GM19438 (cell line): Measurements from ENCODE around the gene RPTOR.

Experiments used
- ATAC-seq: cut with Tn5 transposase; IDR thresholded peaks from one replicate; pipeline ENCODE4 v1.9.1; 2021; ENCODE audit warnings: low read depth; ENCODE audit not compliant: unreplicated experiment

Gene RPTOR

DNA sequence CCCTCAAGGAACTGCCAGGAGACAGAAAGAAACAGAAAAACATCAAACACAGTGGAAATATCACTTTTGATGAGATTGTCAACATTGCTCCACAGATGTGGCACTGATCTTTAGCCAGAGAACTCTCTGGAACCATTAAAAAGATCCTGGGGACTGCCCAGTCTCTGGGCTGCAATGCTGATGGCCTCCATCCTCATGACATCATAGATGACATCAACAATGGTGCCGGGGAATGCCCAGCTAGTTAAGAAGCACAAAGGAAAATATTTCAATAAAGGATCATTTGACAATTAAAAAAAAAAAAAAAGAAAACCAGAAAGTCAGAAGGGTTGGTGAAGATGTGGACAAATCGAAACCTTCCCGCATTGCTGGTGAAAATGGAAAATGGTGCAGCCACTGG is 432.1 kb downstream of the RPTOR start:
- ATAC-seq = no peak

DNA sequence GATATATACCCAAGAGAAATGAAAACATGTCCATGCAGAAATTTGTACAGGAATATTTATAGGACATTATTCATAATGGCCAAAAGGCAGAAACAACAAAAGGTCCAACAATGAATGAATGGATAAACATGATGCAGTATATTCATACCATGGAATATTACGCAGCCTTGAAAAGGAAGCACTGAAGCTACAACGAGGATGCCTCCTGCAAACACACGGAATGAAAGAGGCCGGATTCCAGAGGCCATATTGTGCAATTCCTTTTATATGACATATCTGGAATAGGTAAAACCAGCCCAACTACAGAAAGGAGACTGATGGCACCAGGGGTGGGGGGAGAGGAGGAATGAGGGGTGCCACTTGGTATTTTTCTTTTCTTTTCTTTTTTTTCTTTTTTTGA is 432.5 kb downstream of the RPTOR start:
- no peak for ATAC-seq

DNA sequence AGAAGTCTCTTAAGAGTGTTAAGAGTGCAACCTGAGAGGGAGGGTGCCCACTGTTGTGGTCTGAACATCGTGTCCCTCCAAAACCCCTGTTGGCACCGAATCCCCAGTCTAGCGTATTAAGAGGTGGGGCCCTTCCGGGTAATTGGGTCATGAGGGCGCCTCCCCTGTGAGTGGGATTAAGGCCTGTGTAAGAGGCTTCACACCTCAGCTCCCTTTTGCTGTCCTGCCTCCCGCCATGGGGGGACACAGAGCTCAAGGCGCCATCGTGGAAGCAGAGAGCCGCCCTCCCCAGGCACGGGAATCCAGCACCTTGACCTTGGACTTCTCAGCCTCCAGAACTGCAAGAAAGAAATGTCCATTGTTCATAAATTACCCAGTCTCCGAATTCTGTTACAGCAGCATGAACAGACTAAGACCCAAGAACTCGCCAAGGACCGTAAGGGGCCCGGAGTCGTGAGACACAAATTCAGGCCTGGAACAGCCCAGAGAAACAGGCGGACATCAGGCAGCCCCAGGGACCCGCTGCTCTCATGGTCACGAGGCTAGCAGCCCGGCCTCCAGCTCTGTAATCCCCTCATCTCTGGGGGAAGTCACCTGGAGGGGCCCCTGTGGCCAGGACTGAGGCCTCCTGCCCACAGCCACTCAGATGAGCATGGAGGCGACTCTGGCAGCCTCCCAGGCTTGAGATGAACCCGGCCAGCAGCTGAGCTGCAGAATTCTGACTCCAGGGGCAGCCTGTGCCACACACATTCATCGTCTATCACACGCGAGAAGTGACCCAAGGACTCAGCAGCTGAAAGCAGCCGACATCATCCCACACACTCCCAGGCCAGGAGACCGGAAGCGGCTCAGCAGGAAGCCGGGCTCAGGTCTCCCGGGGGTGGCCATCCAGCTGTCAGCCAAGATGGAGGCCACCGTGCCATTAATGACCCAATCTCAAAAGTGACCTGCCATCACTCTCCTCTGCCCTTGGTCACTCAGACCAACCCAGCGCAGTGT is 434.2 kb downstream of the RPTOR start:
- ATAC-seq = no peak

DNA sequence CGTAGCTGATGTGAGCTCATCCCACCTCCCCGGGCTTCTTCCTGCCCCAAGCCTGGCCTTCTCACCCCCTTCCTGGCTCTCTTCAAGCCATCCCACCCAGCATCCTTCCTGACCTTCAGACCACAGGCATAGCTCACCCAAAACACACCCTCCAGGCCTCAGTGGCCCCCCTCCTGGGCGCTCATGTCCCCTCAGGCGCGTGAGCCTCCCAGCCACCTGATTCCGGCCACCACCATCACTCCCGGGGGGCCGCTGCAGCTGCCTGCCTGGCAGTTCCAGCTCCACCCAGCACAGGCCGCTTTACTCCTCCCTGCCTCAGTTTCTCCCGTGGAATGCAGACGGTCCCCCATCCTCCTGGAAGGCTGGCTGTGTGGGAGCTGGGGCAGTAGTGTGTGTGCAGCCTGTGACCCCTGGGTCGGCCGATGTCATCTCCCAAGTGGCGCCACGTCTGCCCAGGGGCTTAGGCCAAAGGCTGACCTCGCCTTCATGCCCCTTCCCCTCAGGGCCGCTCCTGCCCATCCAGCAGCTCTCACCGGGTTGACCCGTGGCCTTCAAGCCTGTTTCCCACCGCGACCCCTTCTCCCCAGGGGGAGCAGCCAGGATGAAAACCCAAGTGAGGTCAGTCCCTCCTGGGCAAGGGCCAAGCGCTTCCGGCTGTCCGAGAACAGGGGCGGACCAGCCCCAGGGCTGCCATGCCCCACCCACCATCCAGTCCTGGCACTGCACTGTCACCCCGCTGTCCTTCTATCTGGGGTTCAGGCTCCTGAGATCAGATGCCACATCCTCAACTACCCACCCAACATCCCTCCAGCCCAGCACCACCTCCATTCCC is 435.1 kb downstream of the RPTOR start:
- ATAC-seq = no peak

DNA sequence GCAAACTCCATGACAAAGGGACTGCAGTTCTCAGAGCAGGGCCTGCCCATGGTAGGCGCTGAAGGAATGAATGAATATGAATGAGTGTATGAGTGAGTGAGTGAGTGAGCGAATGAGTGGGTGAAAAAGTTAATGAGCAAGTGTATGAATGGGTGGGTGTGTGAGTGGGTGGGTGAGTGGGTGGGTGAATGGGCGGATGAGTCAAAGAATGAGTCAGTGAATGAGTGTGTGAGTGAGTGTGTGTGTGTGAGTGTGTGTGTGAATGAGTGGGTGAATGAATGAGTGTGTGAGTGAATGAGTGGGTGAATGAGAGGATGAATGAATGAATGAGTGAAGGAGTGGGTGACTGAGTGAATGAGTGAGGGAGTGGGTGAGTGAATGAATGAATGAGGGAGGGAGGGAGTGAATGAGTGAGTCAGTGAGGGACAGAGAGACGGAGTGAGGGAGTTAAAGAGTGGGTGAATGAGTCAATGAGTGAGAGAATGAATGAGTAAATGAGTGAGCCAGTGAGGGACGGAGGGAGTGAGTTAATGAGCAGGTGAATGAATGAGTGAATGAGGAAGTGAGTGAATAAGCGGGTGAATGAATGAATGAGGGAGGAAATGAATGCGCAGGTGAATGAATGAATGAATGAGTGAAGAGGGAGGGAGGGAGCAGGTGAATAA is 435.9 kb downstream of the RPTOR start:
- no peak for ATAC-seq

DNA sequence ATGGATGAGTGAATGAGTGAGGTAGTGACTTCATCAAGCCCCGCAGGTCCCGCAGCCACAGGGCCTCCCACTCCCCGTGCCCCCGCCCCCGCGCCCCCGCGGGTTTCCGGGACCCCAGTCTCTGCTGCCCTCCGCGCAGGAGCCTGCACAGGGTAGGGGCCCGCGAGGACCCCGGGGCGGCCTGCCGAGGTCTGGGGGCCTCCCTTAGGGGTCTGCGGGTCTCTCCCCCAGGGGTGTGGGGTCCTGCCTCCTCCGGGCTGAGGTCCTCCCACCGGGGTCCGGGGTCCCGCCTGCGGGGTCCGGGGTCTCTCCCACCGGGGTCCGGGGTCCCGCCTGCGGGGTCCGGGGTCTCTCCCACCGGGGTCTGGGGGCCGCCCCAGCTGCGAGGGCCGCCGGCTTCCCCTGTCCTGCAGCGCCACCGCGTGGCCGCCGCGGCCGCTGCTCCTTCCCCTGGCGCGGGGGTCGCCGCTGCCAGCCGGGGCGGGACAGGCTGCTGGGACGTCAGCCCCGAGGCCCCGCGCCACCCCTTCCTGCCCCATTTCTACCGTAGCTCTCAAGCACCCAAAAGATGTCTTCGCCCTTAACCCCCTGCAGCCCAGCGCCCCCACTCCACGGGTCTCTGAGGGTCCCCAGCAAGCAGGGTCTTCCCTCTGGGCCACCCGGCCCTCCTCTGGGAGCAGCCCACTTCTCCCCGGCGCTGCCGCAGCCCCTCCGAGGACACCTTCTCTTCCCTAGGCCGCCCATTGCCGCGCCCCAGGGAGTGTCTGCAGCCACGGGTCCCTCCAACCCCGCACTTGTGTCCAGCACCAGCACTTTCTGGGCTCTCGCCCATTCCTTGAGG is 436.6 kb downstream of the RPTOR start:
- ATAC-seq = no peak

DNA sequence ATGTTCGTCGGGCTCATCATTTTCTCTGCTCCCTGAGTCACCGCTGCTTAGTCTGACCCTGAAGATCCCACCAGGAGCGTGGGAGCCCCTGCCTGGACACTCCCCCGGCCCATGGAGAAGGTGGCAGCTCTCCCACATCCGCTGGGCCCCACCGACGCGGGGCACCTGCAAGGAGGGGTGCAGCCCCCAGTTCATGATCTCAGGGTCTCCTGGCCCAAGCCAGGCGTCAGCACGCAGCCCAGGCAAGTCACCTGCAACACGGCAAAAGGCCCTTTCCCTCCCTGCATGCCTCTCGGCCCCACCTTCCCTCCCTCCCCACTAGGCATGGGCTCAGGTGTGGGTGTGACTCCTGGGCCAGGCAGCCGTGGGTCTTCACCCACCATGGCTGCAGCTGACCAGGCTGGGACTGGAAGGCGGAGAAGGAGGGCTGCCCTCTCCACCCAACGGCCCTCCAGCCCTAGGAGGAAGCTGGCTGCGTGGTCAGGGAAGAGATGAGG is 437.3 kb downstream of the RPTOR start:
- ATAC-seq = no peak

DNA sequence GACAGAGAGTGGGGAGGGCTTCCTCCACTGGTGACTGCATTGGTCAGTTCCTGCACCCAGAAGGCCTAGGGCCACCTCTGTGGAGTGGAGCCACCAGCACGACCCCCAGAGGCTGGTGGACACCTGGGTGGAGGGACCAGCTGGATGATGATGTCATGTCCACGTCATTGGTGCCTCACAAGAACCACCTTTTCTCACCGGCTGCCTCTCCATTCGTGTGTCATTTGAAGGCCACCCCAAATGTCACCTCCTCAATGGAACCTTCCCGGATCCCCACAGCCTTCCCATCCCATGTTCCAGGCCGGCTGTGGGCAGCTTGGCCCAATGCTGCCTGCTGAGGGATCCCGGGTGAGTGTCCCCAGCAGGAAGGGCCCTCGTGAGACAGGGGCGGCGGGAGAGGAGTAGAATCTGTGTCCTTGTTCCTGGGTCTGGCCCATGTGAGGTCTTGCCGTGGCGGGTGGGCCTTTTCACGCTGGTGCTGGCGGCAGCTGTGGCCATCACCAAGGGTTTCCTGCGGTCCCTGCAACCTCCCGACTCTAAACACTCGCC is 437.9 kb downstream of the RPTOR start:
- ATAC-seq = no peak

DNA sequence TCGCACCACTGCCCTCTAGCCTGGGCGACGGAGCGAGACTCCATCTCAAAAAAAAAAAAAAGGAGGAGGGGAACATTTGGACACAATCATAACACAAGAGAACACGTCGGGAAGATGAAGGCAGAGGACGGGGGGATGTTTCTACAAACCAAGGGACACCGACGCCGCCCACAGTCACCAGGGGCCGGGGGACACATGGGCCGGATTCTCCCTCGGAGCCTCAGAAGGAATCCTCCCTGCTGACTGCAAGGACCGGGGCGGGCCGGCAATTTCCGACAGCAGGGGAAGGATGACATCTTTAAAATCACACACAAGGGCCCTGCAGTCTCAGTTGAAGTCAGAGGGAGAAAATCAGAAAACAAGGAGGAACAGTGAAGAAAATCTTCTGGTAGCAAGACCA is 438.9 kb downstream of the RPTOR start:
- no peak for ATAC-seq

DNA sequence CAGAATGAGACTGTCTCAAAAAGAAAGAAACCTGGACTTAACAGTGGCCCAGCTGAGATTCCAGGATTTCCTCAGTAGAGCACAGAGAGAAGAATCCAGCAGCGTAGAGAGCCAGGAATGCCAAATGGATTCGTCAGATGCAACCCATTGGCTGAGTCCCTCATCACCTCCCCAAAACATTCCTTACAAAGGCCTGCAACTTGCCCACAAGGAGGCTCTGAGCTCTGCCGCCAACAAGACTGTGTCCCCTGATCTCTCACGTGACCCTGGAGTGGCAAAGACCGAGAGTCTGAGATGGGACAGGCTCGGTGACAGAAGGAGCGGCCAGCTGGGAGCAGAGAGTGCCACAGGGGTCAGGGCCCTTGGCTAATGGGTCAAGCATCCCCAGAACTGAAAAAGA is 440.1 kb downstream of the RPTOR start:
- no peak for ATAC-seq

DNA sequence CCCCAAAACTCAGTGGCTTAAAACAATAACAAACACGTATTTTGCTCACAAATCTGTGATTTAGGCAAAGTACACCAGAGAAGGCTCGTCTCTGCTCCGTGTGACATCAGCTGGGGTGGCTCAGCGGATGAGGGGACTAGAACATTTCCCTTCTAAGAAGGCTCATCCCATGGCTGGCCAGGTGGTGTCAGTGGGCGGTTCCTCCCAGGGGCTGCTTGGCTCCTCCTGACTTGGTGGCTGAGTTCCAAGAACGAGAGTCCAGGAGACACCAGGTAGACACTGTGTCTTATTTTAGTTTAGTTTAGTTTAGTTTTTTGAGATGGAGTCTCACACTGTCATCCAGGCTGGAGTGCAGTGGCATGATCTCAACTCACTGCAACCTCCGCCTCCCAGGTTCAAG is 441.4 kb downstream of the RPTOR start:
- ATAC-seq = no peak

DNA sequence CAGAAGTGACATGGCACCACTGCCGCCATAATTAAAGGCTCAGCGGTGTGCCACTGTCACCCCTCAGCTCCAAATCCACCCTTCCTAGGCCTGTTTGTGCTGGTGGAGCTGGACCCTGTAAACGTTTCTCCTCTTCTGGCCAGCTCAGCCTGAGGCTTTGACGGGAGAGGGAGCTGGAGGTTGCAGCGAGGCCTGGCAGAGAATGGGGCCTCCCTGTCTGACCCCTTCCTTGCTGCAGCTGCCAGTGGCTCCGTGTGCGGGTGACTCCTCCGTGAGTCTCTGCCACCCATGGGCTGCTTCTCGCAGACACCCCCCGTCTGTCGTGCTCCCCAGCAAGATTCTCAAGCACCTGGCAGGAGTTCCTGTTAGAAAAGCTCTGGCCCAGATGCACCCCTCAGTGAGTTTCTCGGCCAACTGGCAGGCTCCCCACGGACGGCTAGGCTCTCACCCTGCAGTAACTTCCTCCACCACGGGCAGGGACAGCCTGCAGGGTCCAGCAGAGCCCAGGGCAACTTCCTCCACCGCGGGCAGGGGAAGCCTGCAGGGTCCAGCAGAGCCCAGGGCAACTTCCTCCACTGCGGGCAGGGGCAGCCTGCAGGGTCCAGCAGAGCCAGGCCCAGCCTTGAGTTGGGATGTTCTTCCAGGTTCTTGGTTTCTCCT is 442.3 kb downstream of the RPTOR start:
- ATAC-seq = no peak

DNA sequence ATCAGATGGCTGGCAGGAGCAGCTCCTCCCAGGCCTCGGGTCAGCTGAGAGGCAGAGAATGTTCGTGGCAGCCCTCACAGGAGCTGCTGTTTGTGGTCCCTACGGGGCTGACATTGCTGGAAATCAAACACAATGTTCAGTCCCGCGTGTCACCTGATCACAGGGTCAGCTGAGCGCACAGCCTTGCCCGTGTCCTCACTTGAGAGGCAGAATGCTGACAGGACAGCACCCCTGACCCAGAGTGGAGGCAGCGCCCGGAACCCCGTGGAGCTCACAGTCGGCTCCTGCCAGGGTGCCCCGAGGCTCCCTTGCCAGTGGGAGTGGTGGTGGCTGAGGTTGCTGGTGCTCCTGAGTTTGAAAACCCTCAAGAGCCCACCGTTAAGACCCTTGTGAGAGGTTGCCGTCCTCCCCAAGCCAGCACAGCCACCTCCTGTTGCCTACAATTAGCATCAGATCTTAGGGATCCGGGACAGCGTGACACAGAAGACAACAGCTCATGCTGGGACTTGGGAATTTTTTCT is 443.4 kb downstream of the RPTOR start:
- ATAC-seq = no peak

DNA sequence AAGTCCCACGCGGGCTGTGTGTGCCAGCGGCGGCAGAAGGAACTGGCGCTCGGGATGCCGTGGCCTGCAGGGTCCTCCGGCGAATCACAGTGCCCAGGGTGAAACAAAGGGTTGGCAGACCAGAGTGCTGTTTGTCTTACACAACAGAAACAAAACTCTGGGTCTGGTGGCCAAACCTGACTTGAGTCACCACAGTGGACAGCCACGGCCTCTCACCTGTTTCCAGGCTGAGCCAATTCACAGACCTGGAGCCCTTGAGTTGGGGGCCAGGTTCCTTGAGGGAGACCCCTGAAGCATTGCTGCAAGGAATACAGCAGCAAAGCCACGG is 444.9 kb downstream of the RPTOR start:
- no peak for ATAC-seq

DNA sequence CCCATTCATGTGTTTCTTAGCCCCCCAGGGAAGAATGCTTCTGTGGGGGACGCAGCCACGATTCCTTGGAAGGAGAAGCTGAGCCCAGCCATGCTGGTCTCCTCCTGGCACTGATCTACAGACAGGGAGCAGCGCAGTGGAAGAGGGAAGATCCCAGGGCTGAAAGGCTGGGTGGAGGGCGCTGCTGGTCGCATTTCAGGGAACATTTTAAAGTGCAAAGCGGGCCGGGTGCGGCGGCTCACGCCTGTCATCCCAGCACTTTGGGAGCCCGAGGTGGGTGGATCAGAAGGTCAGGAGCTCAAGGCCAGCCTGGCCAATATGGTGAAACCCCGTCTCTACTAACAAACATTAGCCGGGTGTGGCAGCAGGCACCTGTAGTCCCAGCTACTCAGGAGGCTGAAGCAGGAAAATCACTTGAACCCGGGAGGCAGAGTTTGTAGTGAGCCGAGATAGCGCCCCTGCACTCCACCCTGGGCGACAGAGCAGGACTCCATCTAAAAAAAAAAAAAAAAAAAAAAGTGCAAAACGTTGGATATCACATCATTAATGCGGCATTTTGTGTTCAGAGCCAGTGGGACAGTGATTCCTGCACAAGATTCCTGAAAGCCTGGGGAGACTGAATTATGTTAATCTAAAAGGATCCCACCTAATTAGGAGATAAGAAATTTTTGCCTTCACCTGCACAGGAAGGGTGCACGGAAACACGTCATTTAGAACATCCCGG is 446.4 kb downstream of the RPTOR start:
- ATAC-seq = no peak

DNA sequence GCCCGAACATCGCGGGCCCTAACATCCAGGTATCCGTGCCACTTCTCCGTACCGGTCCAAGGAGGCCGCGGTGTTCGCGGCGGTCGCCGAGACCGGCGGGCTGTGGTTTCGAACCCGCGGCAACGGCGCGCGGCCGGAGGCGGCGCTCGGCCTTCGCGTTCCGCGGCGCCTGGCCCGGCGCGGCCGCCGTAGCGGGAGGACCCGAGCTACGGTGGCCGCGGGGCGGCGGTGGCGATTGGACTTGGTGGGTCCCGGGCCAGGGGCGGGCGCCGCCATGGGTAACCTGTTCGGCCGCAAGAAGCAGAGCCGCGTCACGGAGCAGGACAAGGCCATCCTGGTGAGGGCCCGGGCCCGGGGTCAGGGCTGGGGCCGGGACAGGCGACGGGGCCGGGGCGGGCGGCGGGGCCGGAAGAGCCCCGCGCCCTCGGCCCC is 447.0 kb downstream of the RPTOR start, which contains the start of gene CHMP6:
Gene CHMP6 (plus strand): TSS at position 197 of the 432 bp plus-strand sequence. CDS start 78 bp downstream, at position 275.
- ATAC-seq = no peak

DNA sequence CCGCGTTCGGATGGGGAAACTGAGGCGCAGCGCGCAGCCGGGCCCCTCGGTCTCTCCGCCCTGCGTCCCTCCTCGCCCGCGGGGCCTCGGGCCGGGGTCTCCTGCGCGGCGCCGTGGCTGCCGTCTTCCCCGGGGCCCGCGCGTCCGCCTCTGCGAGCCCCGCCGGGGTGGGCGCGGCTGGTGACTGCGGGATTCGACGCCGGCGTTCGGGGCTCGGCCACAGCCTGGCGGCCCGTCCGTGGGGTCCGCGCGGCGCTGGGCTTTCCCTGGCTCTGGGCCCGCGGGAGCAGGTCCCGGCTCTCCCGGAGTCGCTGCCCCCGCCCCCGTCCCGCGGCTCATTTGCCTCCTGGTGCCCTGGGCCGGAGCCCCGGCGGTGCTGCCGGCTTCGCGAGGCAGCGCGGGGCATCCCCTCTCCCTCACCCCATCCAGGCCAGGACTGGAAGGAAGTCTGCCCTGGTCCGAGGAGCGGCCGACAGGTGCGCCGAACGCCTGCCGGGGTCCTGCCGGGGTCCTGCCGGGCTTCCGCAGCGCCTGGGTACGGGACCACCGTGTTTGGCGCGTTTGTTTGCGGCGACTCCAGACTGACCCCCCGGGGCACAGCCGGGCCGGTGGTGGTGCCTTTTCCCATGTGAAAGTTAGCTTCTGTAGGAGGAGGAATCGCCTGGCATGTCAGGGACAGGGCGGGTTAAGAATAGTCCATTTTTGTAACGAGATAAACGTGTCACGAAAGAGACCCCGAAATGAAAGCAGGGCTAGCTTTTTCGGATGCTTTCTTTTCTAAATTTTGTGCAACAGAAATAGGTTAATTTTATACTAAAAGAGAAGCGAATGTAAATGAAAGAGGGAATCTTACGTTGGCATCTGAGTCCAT is 447.7 kb downstream of the RPTOR start:
- ATAC-seq = no peak
